Tongue (tissue), 2 donors: Measurements from ENCODE around the gene ZSCAN1. TPM values are rescaled to one million over a fixed set of nuclear protein-coding genes. Genes with fewer than 3 reads are reported as not detected.
A peak's percentile ranks its signal among the peaks of the same experiment; 100 is the strongest.

Experiments used
- DNase-seq: peaks from one replicate; pipeline ENCODE4 v3.0.0-alpha.2; 2015
- total RNA-seq: library from RNA; depleted of rRNA; stranded (reverse); fragments of >200 nt; gene quantifications from one replicate; pipeline ENCODE4 v1.2.3, GENCODE V29; 2014

The ZSCAN1 gene
- total RNA-seq, 1 donor from 2014 or later: not detected

DNA sequence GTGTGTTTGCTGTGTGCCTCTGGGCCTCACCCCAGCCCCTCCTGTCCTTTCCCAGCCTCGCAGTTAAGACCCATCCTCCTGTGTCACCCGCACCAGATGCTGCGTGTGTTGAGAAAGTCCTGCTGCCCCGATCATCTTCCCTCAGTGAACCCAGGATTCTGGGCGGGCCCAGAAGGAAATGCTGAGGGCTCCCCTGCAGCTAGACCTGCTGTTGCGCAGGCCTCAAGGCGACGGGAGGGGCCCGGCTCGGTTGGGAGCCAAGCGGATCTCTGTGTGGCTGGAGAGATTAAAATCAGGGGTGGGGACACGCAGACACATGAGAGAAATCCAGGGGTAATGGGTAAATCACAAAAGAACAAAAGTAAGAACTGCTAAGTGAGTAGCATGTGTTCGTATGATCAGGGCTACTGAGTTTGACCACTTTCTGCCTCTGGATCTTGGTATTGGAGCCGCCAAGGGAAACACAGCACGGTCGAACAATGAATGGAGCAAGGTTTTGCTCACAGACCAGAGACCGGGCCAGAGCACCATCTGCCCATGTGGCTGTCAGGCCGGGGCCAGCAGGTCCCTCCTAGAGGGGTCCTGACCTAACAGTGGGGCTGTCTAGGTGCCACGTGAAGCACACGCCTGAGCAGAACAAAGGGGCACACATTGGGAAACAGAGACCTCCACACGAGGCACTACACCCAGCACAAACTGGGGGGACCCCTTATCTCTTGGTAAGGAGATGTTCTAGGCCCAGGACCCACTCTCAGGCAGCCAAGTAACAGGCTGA is 7.1 kb downstream of the ZSCAN1 start:
- DNase-seq: no peak

- no peak for DNase-seq
Measured at GRCh38 chr19:58042495-58043340, 8.9 kb downstream of the ZSCAN1 start.

GRCh38 chr19:58044391-58044790 is 10.6 kb downstream of the ZSCAN1 start:
- no peak for DNase-seq

- DNase-seq: no peak
Measured at GRCh38 chr19:58044886-58045285, 11.1 kb downstream of the ZSCAN1 start.

GRCh38 chr19:58045411-58046050 is 11.7 kb downstream of the ZSCAN1 start:
- no peak for DNase-seq

- no peak for DNase-seq
Measured at GRCh38 chr19:58046856-58047255, 13.0 kb downstream of the ZSCAN1 start.

DNA sequence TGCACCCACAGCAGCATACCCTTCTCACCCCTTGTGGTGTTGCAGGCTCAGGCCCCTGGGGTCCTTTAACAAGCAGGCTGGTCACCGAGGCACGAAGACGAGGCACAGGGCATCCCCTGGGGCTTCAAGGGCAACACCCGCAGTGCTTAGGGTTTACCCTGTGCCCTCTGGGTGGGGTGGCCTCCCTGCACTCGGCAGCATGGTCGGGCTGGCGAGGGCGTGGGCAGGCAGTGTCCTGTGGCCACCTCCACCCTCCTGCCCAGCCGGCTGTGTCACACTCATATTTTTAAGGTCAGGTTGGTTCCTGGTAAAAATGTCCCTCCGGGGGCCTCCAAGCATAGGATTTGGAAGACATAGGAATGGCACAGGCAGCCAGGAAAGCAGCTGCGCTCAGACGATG is 13.8 kb downstream of the ZSCAN1 start:
- DNase-seq: no peak

GRCh38 chr19:58052256-58052655 is 18.4 kb downstream of the ZSCAN1 start:
- no peak for DNase-seq

GRCh38 chr19:58053480-58054156 is 19.8 kb downstream of the ZSCAN1 start:
- DNase-seq: no peak

- peak; percentile 69 for DNase-seq
Measured at GRCh38 chr19:58054901-58055874, 21.4 kb downstream of the ZSCAN1 start.

DNA sequence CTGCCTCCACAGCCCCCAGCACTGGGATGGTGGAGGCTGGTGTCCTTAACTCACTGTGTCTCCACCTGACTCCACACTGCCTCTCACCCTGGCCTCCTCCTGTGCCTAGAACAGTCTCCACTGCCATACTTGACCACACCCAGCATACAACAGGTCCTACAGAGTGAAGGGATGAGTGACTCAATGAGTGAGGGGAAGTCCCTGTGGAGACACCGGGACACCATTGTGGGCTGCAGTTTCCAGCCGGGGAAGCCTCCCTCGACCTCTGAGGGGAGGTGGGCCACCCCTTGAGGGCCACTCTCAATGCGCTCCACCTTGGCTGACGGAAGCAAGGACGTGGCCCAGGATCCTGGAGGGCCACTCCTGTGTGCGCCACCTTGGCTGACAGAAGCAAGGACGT is 22.4 kb downstream of the ZSCAN1 start:
- DNase-seq: no peak

DNA sequence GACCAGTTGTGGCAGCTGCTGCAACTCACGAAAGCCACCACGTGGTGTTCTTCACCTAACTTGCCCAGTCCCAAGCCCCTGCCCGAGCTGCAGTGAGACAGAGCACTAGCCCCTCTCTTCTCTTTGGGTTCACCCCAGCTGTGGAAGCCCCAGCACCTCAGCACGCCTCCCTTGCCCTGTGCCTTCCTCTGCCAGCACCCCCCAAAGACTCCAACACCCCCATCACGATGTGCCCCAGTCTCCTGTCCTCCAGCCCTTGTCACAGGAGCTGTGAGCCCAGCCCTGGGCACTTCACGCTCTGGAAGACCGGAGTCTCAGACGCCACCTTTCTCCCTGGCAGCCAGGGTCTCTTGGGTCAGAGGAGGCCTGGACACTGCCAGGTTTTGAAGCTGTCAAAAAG is 23.0 kb downstream of the ZSCAN1 start:
- DNase-seq: no peak

GRCh38 chr19:58058467-58058866 is 24.6 kb downstream of the ZSCAN1 start:
- no peak for DNase-seq

- DNase-seq: peak; percentile 97
Measured at GRCh38 chr19:58059003-58059670, 25.3 kb downstream of the ZSCAN1 start, which contains the start of gene ZNF135. Gene ZNF135, plus strand, starts transcription at chr19:58059282. Its CDS starts 721 bp downstream, at chr19:58060003.

DNA sequence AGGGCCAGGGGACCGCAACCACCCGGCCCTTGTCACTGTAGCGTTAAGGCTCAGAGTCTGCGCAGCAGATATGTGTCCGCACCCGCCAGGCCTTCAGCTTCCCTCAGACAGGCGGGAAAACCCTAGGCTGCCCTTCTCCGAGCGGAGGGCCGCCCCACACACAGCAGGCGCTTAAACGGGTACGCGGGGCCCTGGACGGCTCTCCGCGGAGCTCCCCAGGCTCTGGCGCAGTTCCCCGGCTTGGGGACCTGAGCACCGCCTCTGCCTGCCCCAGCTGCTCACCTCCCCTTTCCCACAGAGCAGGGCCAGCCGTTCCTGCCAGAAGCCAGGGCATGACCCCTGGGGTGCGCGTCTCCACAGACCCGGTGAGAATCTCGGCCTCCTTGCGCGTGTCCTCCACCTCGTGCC is 25.9 kb downstream of the ZSCAN1 start:
- DNase-seq: no peak

DNA sequence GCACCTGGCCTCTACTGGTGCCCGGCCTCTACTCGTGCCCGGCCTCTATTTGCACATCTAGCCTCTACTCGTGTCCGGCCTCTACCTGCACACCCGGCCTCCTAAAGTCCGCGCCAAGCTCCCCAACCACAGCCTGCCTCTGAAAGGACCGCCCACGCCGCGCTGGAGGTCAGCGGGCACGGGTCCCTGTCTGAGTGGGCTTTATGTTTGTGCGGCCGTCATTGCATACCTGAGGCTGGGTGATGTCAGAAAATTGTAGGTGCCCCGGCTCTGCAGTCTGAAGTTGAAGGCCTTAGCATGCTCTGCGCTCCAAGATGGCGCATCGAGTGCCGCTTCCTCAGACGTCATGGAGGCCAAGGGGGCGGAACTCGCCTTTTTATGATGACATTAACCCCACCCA is 26.4 kb downstream of the ZSCAN1 start:
- no peak for DNase-seq

- DNase-seq: no peak
Measured at GRCh38 chr19:58063712-58064111, 29.9 kb downstream of the ZSCAN1 start.

DNA sequence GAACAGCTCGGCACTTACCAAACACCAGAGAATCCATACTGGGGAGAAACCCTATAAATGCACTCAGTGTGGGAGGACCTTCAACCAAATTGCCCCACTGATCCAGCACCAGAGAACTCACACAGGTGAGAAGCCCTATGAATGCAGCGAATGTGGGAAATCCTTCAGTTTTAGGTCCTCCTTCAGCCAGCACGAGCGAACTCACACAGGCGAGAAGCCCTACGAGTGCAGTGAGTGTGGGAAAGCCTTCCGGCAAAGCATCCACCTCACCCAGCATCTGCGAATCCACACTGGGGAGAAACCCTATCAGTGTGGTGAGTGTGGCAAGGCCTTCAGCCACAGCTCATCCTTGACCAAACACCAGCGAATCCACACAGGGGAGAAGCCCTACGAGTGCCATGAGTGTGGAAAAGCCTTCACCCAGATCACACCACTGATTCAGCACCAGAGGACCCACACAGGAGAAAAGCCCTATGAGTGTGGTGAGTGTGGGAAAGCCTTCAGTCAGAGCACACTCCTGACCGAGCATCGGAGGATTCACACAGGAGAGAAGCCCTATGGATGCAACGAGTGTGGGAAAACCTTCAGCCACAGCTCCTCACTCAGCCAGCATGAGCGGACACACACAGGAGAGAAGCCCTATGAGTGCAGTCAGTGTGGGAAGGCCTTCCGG is 33.6 kb downstream of the ZSCAN1 start:
- no peak for DNase-seq

- DNase-seq: no peak
Measured at GRCh38 chr19:58079792-58080191, 46.0 kb downstream of the ZSCAN1 start.

- DNase-seq: peak; percentile 15
Measured at GRCh38 chr19:58083021-58083420, 49.2 kb downstream of the ZSCAN1 start.
